BE2C (cell line): ENCODE data around the gene CHL1.

Experiments used
- DNase-seq: peaks from one replicate; pipeline ENCODE4 v3.0.0-alpha.2; 2020
- H3K27me3 ChIP-seq: fragments of 250-450 bp; sonication (Bioruptor Pico); 2 replicates; pipeline ENCODE4 v1.5.1; 2020; ENCODE audit warnings: mild to moderate bottlenecking
- H3K36me3 ChIP-seq: fragments of 250-450 bp; sonication (Bioruptor Pico); 2 replicates; pipeline ENCODE4 v1.5.1; 2020; ENCODE audit warnings: mild to moderate bottlenecking
- H3K4me1 ChIP-seq: fragments of 250-450 bp; sonication (Bioruptor Pico); 2 replicates; pipeline ENCODE4 v1.5.1; 2020
- H3K4me3 ChIP-seq: 2 replicates; pipeline ENCODE4 v1.5.1; 2011; ENCODE audit warnings: low read depth, low read length
- H3K9me3 ChIP-seq: fragments of 250-450 bp; sonication (Bioruptor Pico); 2 replicates; pipeline ENCODE4 v1.5.1; 2020
- TF ChIP-seq, protein P1 (sequence below): IDR thresholded peaks from 2 replicates; pipeline ENCODE4 v1.5.1; 2012; ENCODE audit warnings: mild to moderate bottlenecking, low read depth, low read length

CHL1 gene

GRCh38 chr3:452221-452620 is 255.7 kb downstream of the CHL1 start:
- no peaks in the 10 kb centered on the region for H3K9me3 ChIP-seq
- H3K4me3 ChIP-seq, result no peak overlapping the region
- no peaks in the 10 kb centered on the region for H3K4me1 ChIP-seq
- H3K27me3 ChIP-seq, result no peaks in the 10 kb centered on the region
- TF ChIP-seq, protein P1, sequence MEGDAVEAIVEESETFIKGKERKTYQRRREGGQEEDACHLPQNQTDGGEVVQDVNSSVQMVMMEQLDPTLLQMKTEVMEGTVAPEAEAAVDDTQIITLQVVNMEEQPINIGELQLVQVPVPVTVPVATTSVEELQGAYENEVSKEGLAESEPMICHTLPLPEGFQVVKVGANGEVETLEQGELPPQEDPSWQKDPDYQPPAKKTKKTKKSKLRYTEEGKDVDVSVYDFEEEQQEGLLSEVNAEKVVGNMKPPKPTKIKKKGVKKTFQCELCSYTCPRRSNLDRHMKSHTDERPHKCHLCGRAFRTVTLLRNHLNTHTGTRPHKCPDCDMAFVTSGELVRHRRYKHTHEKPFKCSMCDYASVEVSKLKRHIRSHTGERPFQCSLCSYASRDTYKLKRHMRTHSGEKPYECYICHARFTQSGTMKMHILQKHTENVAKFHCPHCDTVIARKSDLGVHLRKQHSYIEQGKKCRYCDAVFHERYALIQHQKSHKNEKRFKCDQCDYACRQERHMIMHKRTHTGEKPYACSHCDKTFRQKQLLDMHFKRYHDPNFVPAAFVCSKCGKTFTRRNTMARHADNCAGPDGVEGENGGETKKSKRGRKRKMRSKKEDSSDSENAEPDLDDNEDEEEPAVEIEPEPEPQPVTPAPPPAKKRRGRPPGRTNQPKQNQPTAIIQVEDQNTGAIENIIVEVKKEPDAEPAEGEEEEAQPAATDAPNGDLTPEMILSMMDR, result no peak
- no peak for DNase-seq
- H3K36me3 ChIP-seq, result no peaks in the 10 kb centered on the region

GRCh38 chr3:453106-453505 is 256.5 kb downstream of the CHL1 start:
- Histone ChIP-seq H3K4me1 (no peaks in the 10 kb centered on the region), H3K4me3 (no peak overlapping the region), H3K27me3 (no peaks in the 10 kb centered on the region), H3K36me3 (no peaks in the 10 kb centered on the region), H3K9me3 (no peaks in the 10 kb centered on the region)
- TF ChIP-seq, protein P1, result no peak
- no peak for DNase-seq

DNA sequence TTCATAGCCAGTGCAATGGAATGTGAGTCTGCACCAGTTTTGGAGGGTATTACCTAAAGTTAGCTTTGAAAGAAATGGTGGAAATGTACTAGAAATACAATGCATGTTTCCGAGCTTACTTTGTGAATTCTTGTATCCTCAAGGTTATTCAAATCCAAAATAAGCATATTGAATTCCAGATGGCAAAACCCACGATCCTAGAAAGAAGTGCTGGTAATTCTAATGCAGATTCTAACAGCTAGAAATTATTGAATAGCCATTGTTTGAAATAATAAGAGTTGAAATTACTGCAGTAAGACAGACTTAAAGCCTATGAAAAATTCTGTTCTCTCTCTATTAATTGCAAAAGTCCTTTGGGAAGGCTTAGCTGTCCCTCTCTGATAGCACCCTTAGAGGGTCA is 258.4 kb downstream of the CHL1 start:
- Histone ChIP-seq H3K36me3 (no peaks in the 10 kb centered on the region), H3K27me3 (no peaks in the 10 kb centered on the region), H3K9me3 (no peaks in the 10 kb centered on the region), H3K4me1 (no peaks in the 10 kb centered on the region), H3K4me3 (no peak overlapping the region)
- TF ChIP-seq, protein P1, result no peak
- no peak for DNase-seq

DNA sequence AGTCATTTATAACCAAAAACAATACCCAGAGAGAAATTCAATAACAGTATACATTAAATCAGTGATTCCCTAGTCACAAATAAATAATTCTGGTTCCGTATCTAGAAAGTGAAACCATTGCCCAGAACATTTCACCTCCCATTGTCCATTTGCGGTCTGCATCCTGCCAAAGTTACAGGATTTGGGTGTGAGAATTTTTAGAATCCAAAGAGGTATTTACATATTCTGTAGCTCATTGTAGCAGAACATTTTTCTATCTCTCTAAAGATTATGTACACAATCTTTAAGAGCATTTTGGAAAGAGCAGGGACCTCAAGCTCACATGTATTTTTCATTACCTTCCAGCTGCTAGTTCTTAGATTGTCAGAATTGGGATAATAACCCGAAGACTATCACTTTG is 261.6 kb downstream of the CHL1 start:
- no peaks in the 10 kb centered on the region for H3K27me3 ChIP-seq
- H3K4me1 ChIP-seq, result no peaks in the 10 kb centered on the region
- H3K4me3 ChIP-seq, result no peak overlapping the region
- TF ChIP-seq, protein P1, result no peak
- H3K9me3 ChIP-seq, result no peaks in the 10 kb centered on the region
- no peak for DNase-seq
- H3K36me3 ChIP-seq, result no peaks in the 10 kb centered on the region

- no peaks in the 10 kb centered on the region for H3K9me3 ChIP-seq
- DNase-seq, result no peak
- no peaks in the 10 kb centered on the region for H3K4me1 ChIP-seq
- TF ChIP-seq, protein P1, result no peak
- no peaks in the 10 kb centered on the region for H3K27me3 ChIP-seq
- H3K4me3 ChIP-seq, result no peak overlapping the region
- H3K36me3 ChIP-seq, result no peaks in the 10 kb centered on the region
These were observed 262.2 kb downstream of the CHL1 start for GRCh38 chr3:458653-459310.
